H1 (cell line): Measurements from ENCODE around the gene TMPRSS2. TPM values are rescaled to one million over a fixed set of nuclear protein-coding genes. Genes with fewer than 3 reads are reported as not detected.

Experiments
- CTCF ChIA-PET: fragments of 300-600 bp; sonication (Branson Sonifier 250); formaldehyde crosslinking; loops from one replicate; lab custom pipeline; 2021; ENCODE audit not compliant: partially characterized antibody; lab: Charles Lee
- POLR2A ChIA-PET: fragments of 300-600 bp; sonication (Branson Sonifier 250); formaldehyde crosslinking; loops from one replicate; lab custom pipeline; 2021; ENCODE audit warnings: inconsistent platforms; ENCODE audit not compliant: partially characterized antibody; lab: Charles Lee
- DNase-seq, 2 experiments: peaks; one replicate each; pipeline versions ENCODE4 v3.0.0 to v3.0.0-alpha.2; 2010 to 2022; ENCODE audit warnings: low spot score in 2 of 2, low read depth in 1 of 2, mixed read lengths in 1 of 2
- FAIRE-seq: peaks from 2 replicates; lab custom pipeline; 2011; peaks lifted over from hg19 to GRCh38; lab: Jason Lieb, UNC
- H2AFZ ChIP-seq: 2 replicates; pipeline ENCODE4 v1.8.1; 2012; ENCODE audit warnings: low read length, inconsistent platforms
- H2AK5ac ChIP-seq: 2 replicates; pipeline ENCODE4 v1.6.1; 2013; ENCODE audit warnings: low read depth, low read length
- H2BK120ac ChIP-seq: replicated peaks from 2 replicates; pipeline ENCODE3; 2013; ENCODE audit warnings: low read depth, low read length, inconsistent platforms
- H2BK12ac ChIP-seq: 2 replicates; pipeline ENCODE4 v1.6.1; 2013; ENCODE audit warnings: low read depth, low read length
- H2BK15ac ChIP-seq: 2 replicates; pipeline ENCODE4 v1.6.1; 2013; ENCODE audit warnings: low read length
- H2BK20ac ChIP-seq: 2 replicates; pipeline ENCODE4 v1.6.1; 2013; ENCODE audit warnings: low read length
- H2BK5ac ChIP-seq: 2 replicates; pipeline ENCODE4 v1.6.1; 2013; ENCODE audit warnings: low read depth, low read length
- H3K14ac ChIP-seq: 2 replicates; pipeline ENCODE4 v1.6.1; 2013; ENCODE audit warnings: inconsistent platforms; ENCODE audit not compliant: insufficient read length
- H3K18ac ChIP-seq: 2 replicates; pipeline ENCODE4 v1.6.1; 2013; ENCODE audit warnings: low read length; ENCODE audit errors: extremely low read depth
- H3K23ac ChIP-seq: 2 replicates; pipeline ENCODE4 v1.6.1; 2013; ENCODE audit warnings: inconsistent platforms; ENCODE audit not compliant: insufficient read length
- H3K23me2 ChIP-seq: 2 replicates; pipeline ENCODE4 v1.6.1; 2013; ENCODE audit warnings: low read depth, low read length
- H3K27ac ChIP-seq: 2 replicates; pipeline ENCODE4 v1.6.1; 2011; ENCODE audit warnings: low read depth, low read length, inconsistent platforms
- H3K27me3 ChIP-seq, 4 experiments: replicated peaks in 1 of 4; 1 replicate in 1 of 4; 2 replicates in 3 of 4; pipeline versions ENCODE4 v1.6.1 to v1.8.1; 2011 to 2013; ENCODE audit warnings: low read length in 3 of 4, mild to moderate bottlenecking in 3 of 4, inconsistent platforms in 2 of 4, mixed read lengths in 2 of 4, moderate library complexity in 1 of 4; ENCODE audit not compliant: control insufficient read depth in 3 of 4, insufficient read depth in 3 of 4; ENCODE audit errors: extremely low read depth in 1 of 4
- H3K36me3 ChIP-seq, 4 experiments: 2 replicates each; pipeline versions ENCODE4 v1.6.1 to v1.8.1; 2011 to 2013; ENCODE audit warnings: mild to moderate bottlenecking in 4 of 4, low read length in 3 of 4, moderate library complexity in 2 of 4, control low read depth in 1 of 4, inconsistent platforms in 1 of 4; ENCODE audit not compliant: insufficient read depth in 4 of 4, control insufficient read depth in 2 of 4
- H3K4ac ChIP-seq: replicated peaks from 2 replicates; pipeline ENCODE3; 2013; ENCODE audit warnings: low read length, low read depth, mixed read lengths, inconsistent platforms; ENCODE audit not compliant: insufficient read length
- H3K4me1 ChIP-seq, 4 experiments: replicated peaks in 1 of 4; 1 replicate in 1 of 4; 2 replicates in 3 of 4; pipeline versions ENCODE4 v1.6.1 to v1.8.1; 2011 to 2013; ENCODE audit warnings: low read length in 3 of 4, inconsistent platforms in 2 of 4, mixed read lengths in 1 of 4; ENCODE audit not compliant: insufficient read depth in 4 of 4, control insufficient read depth in 3 of 4
- H3K4me2 ChIP-seq, 2 experiments: 2 replicates each; pipeline versions ENCODE4 v1.6.1 to v1.8.1; 2011 to 2013; ENCODE audit warnings: low read depth in 2 of 2, low read length in 2 of 2, control low read depth in 1 of 2, inconsistent platforms in 1 of 2, mild to moderate bottlenecking in 1 of 2; ENCODE audit not compliant: insufficient read depth in 1 of 2
- H3K4me3 ChIP-seq, 4 experiments: fragments of 200-600, 300-600 bp in 1 of 4; sonication (generic), shearing (Covaris generic), sonication (Bioruptor Twin) in 1 of 4; 2 replicates each; pipeline versions ENCODE4 v1.5.1 to v1.8.1; 2011 to 2016; ENCODE audit warnings: low read length in 4 of 4, low read depth in 3 of 4, control low read depth in 2 of 4, inconsistent platforms in 2 of 4, mild to moderate bottlenecking in 2 of 4, mixed read lengths in 1 of 4, moderate library complexity in 1 of 4; ENCODE audit not compliant: insufficient read depth in 2 of 4; ENCODE audit errors: extremely low read depth in 1 of 4
- H3K56ac ChIP-seq: replicated peaks from 2 replicates; pipeline ENCODE3; 2013; ENCODE audit warnings: low read depth, mild to moderate bottlenecking, mixed read lengths, low read length, inconsistent platforms; ENCODE audit not compliant: insufficient read length
- H3K79me1 ChIP-seq: 2 replicates; pipeline ENCODE4 v1.6.1; 2013; ENCODE audit warnings: low read depth, low read length, control low read depth
- H3K79me2 ChIP-seq, 2 experiments: 2 replicates each; pipeline versions ENCODE4 v1.6.1 to v1.8.1; 2012 to 2013; ENCODE audit warnings: low read length in 2 of 2, mild to moderate bottlenecking in 2 of 2, inconsistent platforms in 1 of 2; ENCODE audit not compliant: insufficient read depth in 2 of 2, control insufficient read depth in 1 of 2
- H3K9ac ChIP-seq, 4 experiments: replicated peaks in 1 of 4; 1 replicate in 1 of 4; 2 replicates in 3 of 4; pipeline versions ENCODE4 v1.6.1 to v1.8.1; 2011 to 2013; ENCODE audit warnings: low read depth in 3 of 4, low read length in 3 of 4, control low read depth in 2 of 4, mild to moderate bottlenecking in 2 of 4, moderate library complexity in 2 of 4, inconsistent platforms in 1 of 4; ENCODE audit errors: extremely low read depth in 1 of 4
- H3K9me3 ChIP-seq, 2 experiments: 2 replicates each; pipeline versions ENCODE4 v1.6.1 to v1.8.1; 2012 to 2013; ENCODE audit warnings: mild to moderate bottlenecking in 2 of 2, moderate library complexity in 2 of 2, control low read depth in 1 of 2, inconsistent platforms in 1 of 2, low read depth in 1 of 2, low read length in 1 of 2, mixed read lengths in 1 of 2; ENCODE audit not compliant: insufficient read depth in 2 of 2
- H4K20me1 ChIP-seq, 2 experiments: replicated peaks in 1 of 2; 2 replicates each; pipeline versions ENCODE3 to v1.8.1; 2011 to 2013; ENCODE audit warnings: inconsistent platforms in 2 of 2, low read length in 2 of 2, mild to moderate bottlenecking in 1 of 2; ENCODE audit not compliant: insufficient read depth in 2 of 2, control insufficient read depth in 1 of 2
- H4K5ac ChIP-seq: 2 replicates; pipeline ENCODE4 v1.6.1; 2013; ENCODE audit warnings: low read length, low read depth, mixed read lengths, inconsistent platforms; ENCODE audit not compliant: insufficient read length
- H4K8ac ChIP-seq: 2 replicates; pipeline ENCODE4 v1.8.0; 2013; ENCODE audit warnings: mild to moderate bottlenecking, moderate library complexity, low read length, inconsistent platforms; ENCODE audit not compliant: insufficient read depth; ENCODE audit errors: extremely low read depth
- H4K91ac ChIP-seq: replicated peaks from 2 replicates; pipeline ENCODE3; 2013; ENCODE audit warnings: low read length, mixed read lengths, inconsistent platforms; ENCODE audit not compliant: insufficient read length
- CBX5 ChIP-seq: fragments of 300-800, 300-1000 bp; sonication (generic); IDR thresholded peaks from 2 replicates; pipeline ENCODE4 v1.7.1; 2016; ENCODE audit warnings: antibody characterized with exemption, low read length, low read depth
- CBX8 ChIP-seq: fragments of 300-800, 300-1000 bp; sonication (generic); IDR thresholded peaks from 2 replicates; pipeline ENCODE4 v1.7.1; 2016; ENCODE audit warnings: low read depth, low read length, borderline replicate concordance
- NANOG ChIP-seq: IDR thresholded peaks from 2 replicates; pipeline ENCODE4 v1.6.1; 2011; ENCODE audit warnings: low read length, low read depth, mild to moderate bottlenecking, inconsistent platforms; ENCODE audit not compliant: insufficient read depth, poor library complexity, severe bottlenecking
- RNF2 ChIP-seq: fragments of 200-900, 300-1000 bp; sonication (generic); IDR thresholded peaks from 2 replicates; pipeline ENCODE4 v1.7.1; 2016; ENCODE audit warnings: borderline replicate concordance, low read depth, mild to moderate bottlenecking, antibody characterized with exemption, low read length; ENCODE audit not compliant: poor library complexity, severe bottlenecking; ENCODE audit errors: missing control alignments
- SAP30 ChIP-seq: fragments of 300-600 bp; sonication (generic); IDR thresholded peaks from 2 replicates; pipeline ENCODE4 v1.7.1; 2012; ENCODE audit warnings: low read length, moderate library complexity, mild to moderate bottlenecking, inconsistent platforms; ENCODE audit not compliant: insufficient read depth, insufficient replicate concordance
- SIRT6 ChIP-seq: IDR thresholded peaks from one replicate; pipeline ENCODE4 v1.7.1; 2012; ENCODE audit warnings: low read length, inconsistent platforms
- SP1 ChIP-seq: IDR thresholded peaks from 2 replicates; pipeline ENCODE4 v1.6.1; 2011; ENCODE audit warnings: low read depth, low read length
- SP2 ChIP-seq: IDR thresholded peaks from 2 replicates; pipeline ENCODE4 v1.6.1; 2012; ENCODE audit warnings: mild to moderate bottlenecking, low read length, inconsistent platforms
- TBP ChIP-seq: IDR thresholded peaks from 2 replicates; pipeline ENCODE4 v1.6.1; 2011; ENCODE audit warnings: low read depth, low read length, improper control_type of control experiment
- ZNF274 ChIP-seq: IDR thresholded peaks from 2 replicates; pipeline ENCODE4 v1.7.0; 2012; ENCODE audit warnings: low read length, borderline replicate concordance; ENCODE audit errors: extremely low read depth
- WGBS, 2 experiments: shearing (Covaris generic) in 1 of 2; methylation state at CpG; one replicate each; pipeline versions ENCODE4 v1.1.6 to v1.1.7; 2013 to 2015; ENCODE audit warnings: low lambda C conversion rate in 2 of 2, mixed read lengths in 2 of 2, inconsistent platforms in 1 of 2, low coverage in 1 of 2, missing lambda C conversion rate in 1 of 2; ENCODE audit not compliant: insufficient replicate concordance in 2 of 2, insufficient coverage in 1 of 2, insufficient read length in 1 of 2; ENCODE audit errors: extremely low coverage in 1 of 2, missing lambda C conversion rate in 1 of 2; 5-methylcytosine and 5-hydroxymethylcytosine counted together
- polyA plus RNA-seq, 7 experiments: library from polyadenylated mRNA; depleted of rRNA in 3 of 7; stranded (reverse) in 5 of 7; unstranded in 2 of 7; fragments of >200 nt in 5 of 7; fragments of 200-250 nt in 2 of 7; gene quantifications; 1 replicate in 5 of 7; 2 replicates in 1 of 7; 4 replicates in 1 of 7; pipeline versions ENCODE4 v1.2.1 to v1.2.3, GENCODE V29; 2011 to 2013; ENCODE audit warnings: missing spikeins in 2 of 7, mixed read lengths in 2 of 7
- total RNA-seq: library from RNA; stranded (reverse); fragmentation: NEBNext Ultra II Directional; extraction: Animal tissue kit (Norgen Biotek cat#: 25700); gene quantifications from 2 replicates; pipeline ENCODE4 v1.2.1, GENCODE V29; 2021
- TF ChIP-seq, protein P1 (sequence below): IDR thresholded peaks from 2 replicates; pipeline ENCODE4 v1.6.1; 2011; ENCODE audit warnings: low read length, improper control_type of control experiment

Gene TMPRSS2
- total and polyA plus RNA-seq, 2 of the 8 experiments (the other 6 are each of a cell fraction or from before 2014, with no cell fraction given), result 9.2 to 11.0 TPM

DNA sequence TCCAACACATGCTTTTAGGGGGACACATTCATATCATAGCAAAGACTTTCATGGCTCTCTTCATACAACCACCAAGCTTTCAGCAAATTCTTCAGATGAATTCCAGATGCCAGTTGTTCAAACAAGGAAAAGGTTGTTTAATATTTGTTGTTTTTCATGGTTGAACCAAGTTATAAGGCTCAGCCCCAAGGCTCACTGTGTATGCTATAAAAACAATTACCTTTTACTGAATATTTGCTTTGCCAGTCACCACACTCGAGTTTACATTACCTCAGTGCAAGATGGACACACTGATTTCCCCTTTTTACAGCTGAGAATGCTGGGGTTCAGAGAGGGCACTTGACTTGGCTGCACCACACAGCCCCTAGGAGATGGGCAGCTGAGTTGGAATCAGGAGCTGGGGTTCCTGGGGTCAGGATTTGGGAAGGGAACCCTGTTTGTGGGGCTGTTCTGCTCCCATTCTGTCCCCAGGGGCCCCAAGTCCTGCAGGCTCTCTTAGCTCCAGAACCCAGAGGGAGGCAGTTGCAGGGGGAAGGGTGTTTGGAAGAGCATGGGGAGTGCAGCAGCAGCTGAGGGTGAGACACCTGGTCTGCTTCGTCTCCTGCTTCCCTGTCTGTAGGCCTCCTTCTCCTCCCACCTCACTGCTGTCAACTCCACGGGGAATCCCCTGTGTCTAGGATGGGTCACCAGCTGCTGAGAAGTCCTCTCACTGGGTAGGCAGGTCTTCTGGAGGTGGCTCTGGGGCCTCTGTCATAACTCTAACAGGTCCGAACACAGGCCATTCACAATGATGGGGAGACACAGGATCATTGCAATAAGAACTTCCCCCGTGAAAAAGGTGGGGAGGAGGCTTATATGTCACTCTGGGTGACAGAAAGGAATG is 12.8 kb upstream of the TMPRSS2 start:
- no peaks in the 10 kb centered on the region for H3K36me3 ChIP-seq
- no peak overlapping the region for H3K4ac ChIP-seq
- no peaks in the 10 kb centered on the region; a peak in 1 of 4 replicates for H3K9me3 ChIP-seq
- 79% methylated on average over 5 of the region's 5 CpGs; no CpG with 5 or more reads in 1 of the 2 experiments for WGBS, 2 experiments
- no peak overlapping the region for H2BK15ac ChIP-seq
- H2BK20ac ChIP-seq, result no peak overlapping the region
- H3K18ac ChIP-seq, result no peak overlapping the region
- no peak overlapping the region for H3K27ac ChIP-seq
- H3K23me2 ChIP-seq, result no peaks in the 10 kb centered on the region
- H4K91ac ChIP-seq, result no peak overlapping the region
- no peak overlapping the region for H3K9ac ChIP-seq
- H2BK120ac ChIP-seq, result no peak overlapping the region
- POLR2A ChIA-PET, result interaction anchor here (0.8 kb wide), 1 partner anchor 9 kb away, joined by 3 read pairs; no protein-coding TSS in a partner anchor
- FAIRE-seq, result no peak
- H4K8ac ChIP-seq, result no peak overlapping the region
- no peak overlapping the region for H3K23ac ChIP-seq
- H3K79me2 ChIP-seq, result no peaks in the 10 kb centered on the region
- H3K27me3 ChIP-seq, result no peaks in the 10 kb centered on the region
- H3K79me1 ChIP-seq, result no peaks in the 10 kb centered on the region
- no peak overlapping the region for H2BK12ac ChIP-seq
- DNase-seq, result no peak
- no peak overlapping the region for H4K5ac ChIP-seq
- H3K4me3 ChIP-seq, result no peak overlapping the region
- H2AFZ ChIP-seq, result no peak overlapping the region
- CTCF ChIA-PET, result interaction anchor here (0.9 to 1.0 kb wide), 2 partner anchors 10 to 14 kb away, joined by 3 read pairs; no protein-coding TSS in a partner anchor
- no peak overlapping the region for H3K14ac ChIP-seq
- H4K20me1 ChIP-seq, result no peaks in the 10 kb centered on the region
- no peak overlapping the region for H2BK5ac ChIP-seq
- no peak overlapping the region for H2AK5ac ChIP-seq
- H3K56ac ChIP-seq, result no peak overlapping the region
- H3K4me2 ChIP-seq, result no peak overlapping the region
- H3K4me1 ChIP-seq, result no peaks in the 10 kb centered on the region
- TF ChIP-seq SP1 (no peak), ZNF274 (no peak), CBX5 (no peak), RNF2 (no peak), SP2 (no peak), CBX8 (no peak), SIRT6 (no peak), TBP (no peak), SAP30 (no peak), NANOG (no peak)
- TF ChIP-seq, protein P1, sequence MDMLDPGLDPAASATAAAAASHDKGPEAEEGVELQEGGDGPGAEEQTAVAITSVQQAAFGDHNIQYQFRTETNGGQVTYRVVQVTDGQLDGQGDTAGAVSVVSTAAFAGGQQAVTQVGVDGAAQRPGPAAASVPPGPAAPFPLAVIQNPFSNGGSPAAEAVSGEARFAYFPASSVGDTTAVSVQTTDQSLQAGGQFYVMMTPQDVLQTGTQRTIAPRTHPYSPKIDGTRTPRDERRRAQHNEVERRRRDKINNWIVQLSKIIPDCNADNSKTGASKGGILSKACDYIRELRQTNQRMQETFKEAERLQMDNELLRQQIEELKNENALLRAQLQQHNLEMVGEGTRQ, result no peak
